Measurements from ENCODE around the gene USP47.

Gene USP47

GRCh38 chr11:11977206-11977938 is 135.6 kb downstream of the USP47 start:
- TF ChIP-seq GATA1 (IDR thresholded peaks at IDR 0.05; ENCODE audit: low read depth, low read length) (no peak), POLR2A (IDR thresholded peaks at IDR 0.05; ENCODE audit: low read length) (no peak)
- no peak for DNase-seq

DNA sequence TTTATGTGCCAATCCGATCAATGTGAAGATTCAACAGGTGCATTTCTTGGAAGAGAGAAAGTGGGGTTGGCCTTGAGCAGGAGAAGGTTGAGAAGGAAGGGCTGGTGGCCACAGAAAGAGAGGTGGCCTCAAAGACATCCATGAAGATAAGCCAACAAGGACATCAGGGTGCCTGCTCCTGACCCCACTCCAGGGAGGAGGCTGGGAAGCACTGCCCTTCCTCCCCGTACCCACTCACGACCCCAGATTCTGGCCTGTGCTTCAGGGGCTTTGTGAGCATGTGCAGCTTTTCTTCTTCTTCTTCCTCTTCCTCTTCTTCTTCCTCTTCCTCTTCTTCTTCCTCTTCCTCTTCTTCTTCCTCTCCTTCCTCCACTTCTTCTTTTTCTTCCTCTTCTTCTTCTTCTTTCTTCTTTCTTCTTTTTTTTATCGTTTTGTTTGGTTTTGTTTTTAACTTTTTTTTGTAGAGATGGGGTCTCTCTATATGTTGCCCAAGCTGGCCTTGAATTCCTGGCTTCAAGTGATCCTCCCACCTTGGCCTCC is 136.4 kb downstream of the USP47 start:
- no peak for DNase-seq
- TF ChIP-seq GATA1 (IDR thresholded peaks at IDR 0.05; ENCODE audit: low read depth, low read length) (no peak), POLR2A (IDR thresholded peaks at IDR 0.05; ENCODE audit: low read length) (no peak)

- DNase-seq: no peak
- TF ChIP-seq GATA1 (IDR thresholded peaks at IDR 0.05; ENCODE audit: low read depth, low read length) (no peak), POLR2A (IDR thresholded peaks at IDR 0.05; ENCODE audit: low read length) (no peak)
Observed at GRCh38 chr11:11978792-11979487, 137.2 kb downstream of the USP47 start.

- DNase-seq: no peak
- no peak for TF ChIP-seq GATA1 (IDR thresholded peaks at IDR 0.05; ENCODE audit: low read depth, low read length)
- TF ChIP-seq POLR2A (IDR thresholded peaks at IDR 0.05; ENCODE audit: low read length): no peak
Observed at GRCh38 chr11:11979488-11980117, 137.8 kb downstream of the USP47 start.

- TF ChIP-seq POLR2A (IDR thresholded peaks at IDR 0.05; ENCODE audit: low read length) (no peak), GATA1 (IDR thresholded peaks at IDR 0.05; ENCODE audit: low read depth, low read length) (no peak)
- no peak for DNase-seq
Observed at GRCh38 chr11:11980200-11980599, 138.4 kb downstream of the USP47 start.

- TF ChIP-seq POLR2A (IDR thresholded peaks at IDR 0.05; ENCODE audit: low read length) (no peak), GATA1 (IDR thresholded peaks at IDR 0.05; ENCODE audit: low read depth, low read length) (no peak)
- DNase-seq: no peak
Observed at GRCh38 chr11:11980841-11981308, 139.1 kb downstream of the USP47 start.

GRCh38 chr11:11981364-11981763 is 139.6 kb downstream of the USP47 start:
- TF ChIP-seq GATA1 (IDR thresholded peaks at IDR 0.05; ENCODE audit: low read depth, low read length) (no peak), POLR2A (IDR thresholded peaks at IDR 0.05; ENCODE audit: low read length) (no peak)
- DNase-seq: no peak

- DNase-seq: no peak
- no peak for TF ChIP-seq POLR2A (IDR thresholded peaks at IDR 0.05; ENCODE audit: low read length)
- TF ChIP-seq GATA1 (IDR thresholded peaks at IDR 0.05; ENCODE audit: low read depth, low read length): no peak
Observed at GRCh38 chr11:11981840-11982239, 140.1 kb downstream of the USP47 start.

DNA sequence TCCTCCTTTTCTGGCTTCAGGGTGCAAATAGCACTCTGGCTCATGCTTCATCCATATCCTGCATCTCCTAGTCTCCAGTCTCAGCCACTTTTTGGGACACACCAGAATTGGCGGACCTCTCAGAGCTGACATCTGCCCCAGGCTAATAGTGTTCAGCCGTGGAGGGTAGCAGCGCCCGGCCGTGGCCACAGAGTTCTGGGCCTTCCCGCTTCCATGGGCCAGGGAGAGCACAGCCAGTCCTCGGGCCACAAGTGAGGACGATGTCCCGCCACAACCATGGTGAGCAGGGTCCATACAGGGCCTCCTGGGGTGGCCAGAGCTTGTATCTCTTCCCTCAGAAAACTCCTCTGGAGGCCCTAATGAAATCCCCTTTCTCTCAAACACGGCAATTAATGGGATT is 140.7 kb downstream of the USP47 start:
- no peak for DNase-seq

GRCh38 chr11:11982975-11983374 is 141.2 kb downstream of the USP47 start:
- DNase-seq: no peak
- TF ChIP-seq GATA1 (IDR thresholded peaks at IDR 0.05; ENCODE audit: low read depth, low read length) (no peak), POLR2A (IDR thresholded peaks at IDR 0.05; ENCODE audit: low read length) (no peak)

More for the DNA sequence above, 140.7 kb downstream of the USP47 start:
- TF ChIP-seq GATA1 (IDR thresholded peaks at IDR 0.05; ENCODE audit: low read depth, low read length) (no peak), POLR2A (IDR thresholded peaks at IDR 0.05; ENCODE audit: low read length) (no peak)

DNA sequence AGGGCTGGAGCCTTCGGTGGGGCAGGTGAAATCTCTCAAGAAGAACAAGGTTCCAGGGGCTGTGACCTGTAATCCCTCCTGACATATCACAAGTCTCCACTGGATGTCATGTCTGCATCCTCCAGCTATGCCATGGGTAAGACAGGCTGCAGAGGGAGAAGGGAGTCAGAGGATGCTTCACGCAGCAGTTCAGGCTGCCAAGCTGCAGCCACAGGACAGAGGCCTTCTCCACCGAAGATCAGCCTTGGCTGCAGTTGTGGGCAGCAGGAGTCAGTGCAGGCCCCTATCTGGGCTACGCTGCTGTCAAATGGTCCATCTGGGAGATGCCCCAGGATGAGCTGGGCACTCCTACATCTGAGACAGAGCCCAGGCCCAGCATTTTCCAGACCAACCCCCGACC is 141.7 kb downstream of the USP47 start:
- no peak for DNase-seq
- TF ChIP-seq POLR2A (IDR thresholded peaks at IDR 0.05; ENCODE audit: low read length) (no peak), GATA1 (IDR thresholded peaks at IDR 0.05; ENCODE audit: low read depth, low read length) (no peak)

GRCh38 chr11:11984563-11984962 is 142.8 kb downstream of the USP47 start:
- no peak for DNase-seq
- TF ChIP-seq POLR2A (IDR thresholded peaks at IDR 0.05; ENCODE audit: low read length) (no peak), GATA1 (IDR thresholded peaks at IDR 0.05; ENCODE audit: low read depth, low read length) (no peak)

DNA sequence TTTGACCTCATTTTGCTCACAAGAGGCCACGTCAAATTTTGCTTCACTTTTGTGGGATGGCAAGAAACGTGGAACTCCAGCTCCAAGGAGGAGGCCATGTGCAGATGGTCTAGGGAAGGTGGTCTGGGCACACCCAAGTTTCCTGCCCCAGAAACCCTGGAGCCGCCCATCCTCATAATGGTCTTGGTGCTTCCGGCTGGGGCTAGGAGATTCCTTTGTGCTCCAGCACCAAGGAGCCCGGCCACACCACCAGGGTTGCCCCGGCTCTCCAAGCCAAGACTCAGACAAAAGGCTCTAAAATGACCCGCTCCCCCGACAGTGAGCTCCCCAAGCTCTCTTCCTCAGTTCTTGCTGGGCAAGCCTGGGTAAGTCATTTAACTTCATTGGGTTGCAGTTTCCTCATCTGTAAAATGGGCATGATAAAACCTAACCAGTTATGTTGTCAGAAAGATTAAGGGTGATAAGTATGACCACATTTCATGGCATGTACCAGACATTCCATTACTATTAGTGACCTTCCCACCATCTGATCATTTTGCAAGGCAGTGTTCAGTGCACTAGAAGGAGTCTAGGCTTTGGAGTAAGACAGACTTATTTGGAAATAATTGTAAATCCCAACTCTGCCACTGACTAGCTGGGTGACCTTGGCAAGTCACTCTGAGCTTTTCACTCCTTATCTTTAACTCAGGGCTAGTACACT is 143.4 kb downstream of the USP47 start:
- TF ChIP-seq POLR2A (IDR thresholded peaks at IDR 0.05; ENCODE audit: low read length): no peak
- no peak for TF ChIP-seq GATA1 (IDR thresholded peaks at IDR 0.05; ENCODE audit: low read depth, low read length)
- no peak for DNase-seq
